IPS-NIHi7 (cell line): ENCODE measurements around the gene PHPT1.

Experiments
- DNase-seq: peaks from one replicate; pipeline ENCODE4 v3.0.0; 2012; ENCODE audit warnings: mixed read lengths; ENCODE audit errors: extremely low spot score

Gene PHPT1

GRCh38 chr9:136847826-136848392 is 1.3 kb upstream of the PHPT1 start:
- peak; percentile 44 for DNase-seq

- peak; percentile 68 for DNase-seq
Measured at GRCh38 chr9:136848393-136849037, 694 bp upstream of the PHPT1 start.

- no peak for DNase-seq
Measured at GRCh38 chr9:136849960-136850865, 1.0 kb downstream of the PHPT1 start.

GRCh38 chr9:136850866-136851775 is 1.9 kb downstream of the PHPT1 start:
- DNase-seq: no peak

GRCh38 chr9:136851941-136852663 is 2.9 kb downstream of the PHPT1 start, which contains the start of gene MAMDC4:
MAMDC4 (plus strand) TSS chr9:136852346; CDS start chr9:136852417, 71 bp downstream.
- no peak for DNase-seq

- no peak for DNase-seq
Measured at GRCh38 chr9:136852664-136853595, 3.7 kb downstream of the PHPT1 start.

- DNase-seq: no peak
Measured at GRCh38 chr9:136853596-136854112, 4.4 kb downstream of the PHPT1 start.

- DNase-seq: no peak
Measured at GRCh38 chr9:136854113-136854841, 5.1 kb downstream of the PHPT1 start.

- no peak for DNase-seq
Measured at GRCh38 chr9:136854842-136855460, 5.7 kb downstream of the PHPT1 start.

- DNase-seq: no peak
Measured at GRCh38 chr9:136855461-136856078, 6.4 kb downstream of the PHPT1 start.

GRCh38 chr9:136856079-136856476 is 6.9 kb downstream of the PHPT1 start:
- no peak for DNase-seq

- DNase-seq: no peak
Measured at GRCh38 chr9:136856541-136857141, 7.4 kb downstream of the PHPT1 start.

- no peak for DNase-seq
Measured at GRCh38 chr9:136857166-136857565, 8.0 kb downstream of the PHPT1 start.

- no peak for DNase-seq
Measured at GRCh38 chr9:136857581-136858412, 8.6 kb downstream of the PHPT1 start.

GRCh38 chr9:136858452-136858843 is 9.2 kb downstream of the PHPT1 start:
- DNase-seq: no peak
